ENCODE results near the gene HCAR2. TPM values are rescaled to one million over a fixed set of nuclear protein-coding genes. Genes with fewer than 3 reads are reported as not detected.
"Not testable (repeated sequence)": the region's sequence is repeated elsewhere in the genome, so short reads cannot be mapped to it uniquely, and the experiment has no call there.

The HCAR2 gene
- polyA plus RNA-seq (2012; ENCODE audit: insufficient read length, low read depth) = not detected

DNA sequence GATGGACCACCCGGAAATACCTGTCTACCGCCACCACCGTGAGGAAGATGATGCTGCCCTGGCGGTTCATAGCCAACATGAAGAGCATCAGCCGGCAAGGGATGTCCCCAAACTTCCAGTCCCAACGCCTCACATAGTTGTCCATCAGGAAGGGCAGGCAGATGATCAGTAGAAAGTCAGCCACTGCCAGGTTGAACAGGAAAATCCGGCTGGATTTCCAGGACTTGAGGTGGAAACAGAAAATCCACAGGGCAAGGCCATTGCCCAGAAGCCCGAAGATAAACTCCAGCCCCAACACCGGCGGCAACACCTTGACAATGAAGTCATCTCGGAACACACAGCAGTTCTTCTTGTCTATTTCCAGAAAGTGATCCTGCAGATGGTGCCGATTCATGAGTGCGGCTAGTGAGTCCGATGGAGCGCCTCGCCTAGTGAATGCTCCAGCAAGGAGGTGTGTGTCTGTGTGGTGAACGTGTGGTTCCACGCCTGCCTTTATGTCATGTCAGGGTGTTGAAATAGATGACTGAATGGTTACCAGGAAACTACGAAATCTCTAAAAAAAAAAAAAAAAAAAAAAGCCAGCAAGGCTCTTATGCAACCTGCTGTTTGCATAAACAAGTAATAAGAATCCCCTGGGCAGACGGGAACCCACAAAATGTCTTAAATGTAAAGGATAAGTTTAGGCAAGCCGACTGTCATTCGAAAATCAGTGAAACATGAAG, at the start of gene HCAR2:
Gene HCAR2 (minus strand): TSS at position 468 of the 722 bp plus-strand sequence. CDS start 74 bp downstream, at position 394.
- TF ChIP-seq SIN3A (IDR thresholded peaks at IDR 0.05; ENCODE audit: borderline replicate concordance, insufficient read depth, low read length); TAF1 (IDR thresholded peaks at IDR 0.05; ENCODE audit: borderline replicate concordance, insufficient read depth, low read length); REST (IDR thresholded peaks at IDR 0.05; ENCODE audit: insufficient read depth in 1 of 2, low read depth in 2 of 2, low read length in 2 of 2): not testable (repeated sequence)

GRCh38 chr12:122752464-122753318, 49.5 kb upstream of the HCAR2 start, which contains the start of gene DENR:
Gene DENR, plus strand, starts transcription at chr12:122752824. Its CDS starts 878 bp downstream, at chr12:122753702.
- TF ChIP-seq SIN3A (IDR thresholded peaks at IDR 0.05; ENCODE audit: borderline replicate concordance, insufficient read depth, low read length) (peak; percentile 99), REST (IDR thresholded peaks at IDR 0.05; ENCODE audit: insufficient read depth in 1 of 2, low read depth in 2 of 2, low read length in 2 of 2) (no peak), FOXP2 (optimal IDR thresholded peaks at IDR 0.05; ENCODE audit: borderline replicate concordance, extremely low read depth, extremely low read length, insufficient read depth) (peak; percentile 59), POLR2AphosphoS5 (IDR thresholded peaks at IDR 0.05; ENCODE audit: low read depth, low read length) (peak; percentile 95), TAF1 (IDR thresholded peaks at IDR 0.05; ENCODE audit: borderline replicate concordance, insufficient read depth, low read length) (peak; percentile 32; the same call in 1 of the 2 replicates)

GRCh38 chr12:122749569-122750332, 46.6 kb upstream of the HCAR2 start:
- no peak for TF ChIP-seq REST (IDR thresholded peaks at IDR 0.05; ENCODE audit: insufficient read depth in 1 of 2, low read depth in 2 of 2, low read length in 2 of 2)

DNA sequence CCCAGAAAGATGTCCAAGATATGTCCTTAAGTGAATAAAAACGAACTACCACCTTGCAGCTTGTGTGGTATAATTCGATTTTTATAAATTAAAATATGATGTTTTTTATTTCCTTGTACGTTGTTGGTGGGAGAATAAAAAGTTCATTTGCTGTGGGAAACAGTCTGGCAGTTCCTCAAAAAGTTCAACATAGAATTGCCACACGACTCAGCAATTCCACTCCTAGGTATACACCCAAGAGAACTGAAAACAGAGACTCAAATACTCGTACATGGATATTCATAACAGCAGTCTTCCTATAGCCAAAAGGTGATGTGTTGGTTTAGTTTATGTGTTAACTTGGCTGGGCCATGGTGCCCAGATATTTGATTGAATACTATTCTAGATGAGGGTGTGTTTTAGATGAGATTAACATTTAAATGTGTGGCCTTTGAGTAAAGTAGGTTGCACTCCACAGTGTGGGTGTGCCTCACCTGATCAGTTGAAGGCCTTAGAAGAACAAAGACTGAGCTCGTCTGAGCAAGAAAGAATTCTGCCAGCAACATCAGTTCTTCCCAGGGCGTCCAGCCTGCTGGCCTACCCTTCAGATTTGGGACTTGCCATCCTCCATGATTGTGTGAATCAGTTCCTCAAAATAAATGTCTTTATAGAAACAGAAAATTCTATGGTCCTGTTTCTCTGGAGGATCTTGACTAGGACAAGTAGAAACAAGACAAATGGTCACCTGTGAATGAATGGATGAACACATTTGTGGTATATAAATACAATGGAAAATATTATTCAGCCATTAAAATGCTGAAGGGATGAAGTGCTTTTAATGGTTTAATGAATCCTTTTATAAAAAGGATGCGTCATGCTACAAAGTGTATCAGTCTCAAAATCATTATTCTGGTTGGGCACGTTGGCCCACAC, 44.3 kb upstream of the HCAR2 start:
- TF ChIP-seq TAF1 (IDR thresholded peaks at IDR 0.05; ENCODE audit: borderline replicate concordance, insufficient read depth, low read length) (no peak), SIN3A (IDR thresholded peaks at IDR 0.05; ENCODE audit: borderline replicate concordance, insufficient read depth, low read length) (no peak), FOXP2 (optimal IDR thresholded peaks at IDR 0.05; ENCODE audit: borderline replicate concordance, extremely low read depth, extremely low read length, insufficient read depth) (no peak), REST (IDR thresholded peaks at IDR 0.05; ENCODE audit: insufficient read depth in 1 of 2, low read depth in 2 of 2, low read length in 2 of 2) (no peak), POLR2AphosphoS5 (IDR thresholded peaks at IDR 0.05; ENCODE audit: low read depth, low read length) (no peak)
